Gastroesophageal sphincter (tissue), 3 donors: ENCODE measurements around the gene FOXL2NB.

ENCODE experiments used
- POLR2A ChIP-seq, 2 donors: fragments of 450-650 bp; IDR thresholded peaks; one replicate each; pipeline ENCODE4 v1.6.1; 2017; ENCODE audit warnings: antibody characterized with exemption in 2 of 2, mild to moderate bottlenecking in 2 of 2, moderate library complexity in 1 of 2
- TF ChIP-seq, protein P1 (sequence below), 4 experiments: fragments of 200-600 bp in 2 of 4; fragments of 450-650 bp in 2 of 4; sonication (generic) in 1 of 4; IDR thresholded peaks; one replicate each; pipeline ENCODE4 v1.5.1; 2017 to 2019; ENCODE audit warnings: antibody characterized with exemption in 4 of 4, mild to moderate bottlenecking in 2 of 4, moderate library complexity in 2 of 4

DNA sequence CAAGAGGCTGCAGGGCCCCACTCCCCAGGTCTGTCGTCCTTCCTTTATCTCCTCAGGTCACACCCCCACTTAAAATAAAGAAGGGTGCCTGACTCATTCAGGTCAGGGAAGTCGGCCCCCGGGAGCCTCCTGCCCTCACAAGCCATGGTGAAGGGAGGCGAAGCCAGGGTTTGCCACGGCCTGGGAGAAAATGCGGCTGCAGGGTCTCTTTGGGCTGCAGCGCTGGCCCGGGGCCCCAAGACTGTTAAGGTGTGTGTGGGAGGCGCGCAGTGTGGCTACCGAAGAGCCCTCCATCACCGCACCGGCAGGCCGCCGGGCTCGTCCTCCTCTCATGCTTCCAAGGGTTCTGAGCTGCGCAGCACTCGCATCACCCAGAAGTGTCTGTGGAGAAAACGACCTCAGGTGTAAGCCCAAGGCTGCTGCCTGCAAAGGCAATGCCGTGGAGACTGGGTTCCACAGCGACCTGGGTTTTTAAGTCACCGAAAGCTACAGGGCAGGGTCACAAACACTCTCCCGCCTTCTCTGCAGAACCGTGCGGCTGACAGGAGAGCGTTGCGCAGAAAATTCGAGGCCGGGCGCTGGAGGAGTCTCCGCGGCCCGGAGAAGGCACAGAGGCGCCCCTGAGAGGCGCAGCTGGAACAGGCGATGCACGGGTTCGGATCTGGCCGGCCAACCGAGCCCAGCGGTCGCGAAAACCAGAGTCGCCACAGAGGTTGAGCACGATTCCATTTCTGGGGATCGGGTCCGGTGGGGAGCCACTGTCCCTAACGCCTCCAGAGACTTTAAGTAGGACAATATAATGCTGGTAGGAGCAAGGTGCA lies 8.8 kb upstream of the FOXL2NB start:
- TF ChIP-seq, protein P1, sequence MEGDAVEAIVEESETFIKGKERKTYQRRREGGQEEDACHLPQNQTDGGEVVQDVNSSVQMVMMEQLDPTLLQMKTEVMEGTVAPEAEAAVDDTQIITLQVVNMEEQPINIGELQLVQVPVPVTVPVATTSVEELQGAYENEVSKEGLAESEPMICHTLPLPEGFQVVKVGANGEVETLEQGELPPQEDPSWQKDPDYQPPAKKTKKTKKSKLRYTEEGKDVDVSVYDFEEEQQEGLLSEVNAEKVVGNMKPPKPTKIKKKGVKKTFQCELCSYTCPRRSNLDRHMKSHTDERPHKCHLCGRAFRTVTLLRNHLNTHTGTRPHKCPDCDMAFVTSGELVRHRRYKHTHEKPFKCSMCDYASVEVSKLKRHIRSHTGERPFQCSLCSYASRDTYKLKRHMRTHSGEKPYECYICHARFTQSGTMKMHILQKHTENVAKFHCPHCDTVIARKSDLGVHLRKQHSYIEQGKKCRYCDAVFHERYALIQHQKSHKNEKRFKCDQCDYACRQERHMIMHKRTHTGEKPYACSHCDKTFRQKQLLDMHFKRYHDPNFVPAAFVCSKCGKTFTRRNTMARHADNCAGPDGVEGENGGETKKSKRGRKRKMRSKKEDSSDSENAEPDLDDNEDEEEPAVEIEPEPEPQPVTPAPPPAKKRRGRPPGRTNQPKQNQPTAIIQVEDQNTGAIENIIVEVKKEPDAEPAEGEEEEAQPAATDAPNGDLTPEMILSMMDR (IDR thresholded peaks at IDR 0.05) = no peak
- TF ChIP-seq POLR2A (IDR thresholded peaks at IDR 0.05) = no peak
